GM21717 (cell line): ENCODE measurements around the gene CST3.
"Not testable (repeated sequence)": the region's sequence is repeated elsewhere in the genome, so short reads cannot be mapped to it uniquely, and the experiment has no call there.

Experiments used
- ATAC-seq: cut with Tn5 transposase; IDR thresholded peaks from one replicate; pipeline ENCODE4 v1.9.1; 2021; ENCODE audit warnings: mild to moderate bottlenecking, moderate library complexity; ENCODE audit not compliant: unreplicated experiment

CST3 gene

DNA sequence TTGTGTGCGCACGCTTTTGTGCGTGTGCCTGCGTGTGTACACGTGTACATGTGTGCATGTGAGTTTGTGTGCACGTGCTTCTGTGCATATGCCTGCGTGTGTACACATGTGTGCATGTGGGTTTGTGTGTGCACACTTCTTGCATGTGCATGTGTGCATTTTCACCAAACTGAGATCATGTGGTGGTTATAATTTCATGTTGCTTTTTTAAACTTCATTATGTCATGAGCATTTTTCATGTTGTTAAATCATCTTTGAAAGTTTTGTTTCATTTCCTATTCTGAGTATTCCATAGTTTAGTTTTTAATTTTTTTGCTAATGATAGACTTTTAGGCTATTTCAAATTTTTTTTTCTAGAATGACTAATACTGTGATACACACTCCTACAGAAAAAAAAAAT lies 6.4 kb upstream of the CST3 start:
- ATAC-seq: no peak

DNA sequence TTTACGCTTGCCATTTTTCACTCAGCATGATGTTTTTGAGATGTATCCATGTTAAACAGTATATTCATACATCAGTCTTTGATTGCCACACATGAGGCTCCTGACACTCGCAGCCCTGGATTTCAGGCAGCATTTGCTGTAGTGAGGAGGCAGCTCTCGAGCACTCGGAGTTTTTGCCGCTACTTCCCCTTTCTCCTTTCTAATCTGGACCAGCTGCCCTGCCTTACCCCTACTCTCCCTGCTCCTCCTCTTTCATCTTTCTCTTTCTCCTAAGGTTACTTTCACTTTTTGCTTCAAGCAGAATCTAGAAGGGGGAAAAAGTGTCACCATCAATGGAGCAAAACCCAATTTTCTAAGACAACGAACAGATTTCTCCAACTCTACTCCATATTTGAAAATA lies 5.9 kb upstream of the CST3 start:
- no peak for ATAC-seq

DNA sequence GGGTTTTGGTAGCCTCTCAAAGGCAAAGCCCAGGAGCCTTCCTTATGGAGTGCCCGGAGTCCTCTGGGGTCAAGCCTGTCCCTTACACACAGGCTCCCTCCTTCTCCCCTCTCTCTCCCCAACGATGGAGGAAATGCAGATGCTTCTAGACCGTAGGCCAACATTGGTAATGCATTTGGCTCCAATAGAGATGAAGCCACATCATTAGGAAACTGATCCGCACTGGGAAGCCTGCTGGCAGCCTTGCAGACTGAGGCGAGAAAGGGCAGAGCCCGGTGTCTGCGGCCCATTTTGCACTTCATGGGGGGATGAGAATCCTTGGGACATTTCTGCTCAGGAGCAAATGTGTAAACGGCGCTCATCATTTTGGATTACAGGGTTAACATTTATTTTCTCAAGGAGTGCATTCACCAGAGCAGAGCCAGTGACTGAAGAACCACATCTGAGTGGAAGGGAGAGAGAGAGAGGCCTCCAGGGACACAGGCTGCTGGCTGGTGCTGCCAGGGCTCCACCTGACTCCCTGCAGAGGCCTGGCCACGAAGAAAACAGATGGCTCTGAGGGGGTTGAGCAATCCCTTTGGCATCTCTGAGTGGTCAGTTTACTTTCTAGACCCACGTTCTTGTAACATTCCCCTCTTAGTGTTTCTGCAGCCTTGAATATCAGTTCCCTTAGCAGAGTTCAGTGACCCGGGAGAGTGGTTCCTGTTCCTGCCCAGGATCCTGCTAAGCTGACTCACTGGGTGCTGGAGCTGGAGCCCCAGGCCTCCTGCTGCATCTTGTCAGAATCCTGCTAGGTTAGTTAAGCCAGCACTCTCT lies 4.4 kb upstream of the CST3 start:
- ATAC-seq: no peak

DNA sequence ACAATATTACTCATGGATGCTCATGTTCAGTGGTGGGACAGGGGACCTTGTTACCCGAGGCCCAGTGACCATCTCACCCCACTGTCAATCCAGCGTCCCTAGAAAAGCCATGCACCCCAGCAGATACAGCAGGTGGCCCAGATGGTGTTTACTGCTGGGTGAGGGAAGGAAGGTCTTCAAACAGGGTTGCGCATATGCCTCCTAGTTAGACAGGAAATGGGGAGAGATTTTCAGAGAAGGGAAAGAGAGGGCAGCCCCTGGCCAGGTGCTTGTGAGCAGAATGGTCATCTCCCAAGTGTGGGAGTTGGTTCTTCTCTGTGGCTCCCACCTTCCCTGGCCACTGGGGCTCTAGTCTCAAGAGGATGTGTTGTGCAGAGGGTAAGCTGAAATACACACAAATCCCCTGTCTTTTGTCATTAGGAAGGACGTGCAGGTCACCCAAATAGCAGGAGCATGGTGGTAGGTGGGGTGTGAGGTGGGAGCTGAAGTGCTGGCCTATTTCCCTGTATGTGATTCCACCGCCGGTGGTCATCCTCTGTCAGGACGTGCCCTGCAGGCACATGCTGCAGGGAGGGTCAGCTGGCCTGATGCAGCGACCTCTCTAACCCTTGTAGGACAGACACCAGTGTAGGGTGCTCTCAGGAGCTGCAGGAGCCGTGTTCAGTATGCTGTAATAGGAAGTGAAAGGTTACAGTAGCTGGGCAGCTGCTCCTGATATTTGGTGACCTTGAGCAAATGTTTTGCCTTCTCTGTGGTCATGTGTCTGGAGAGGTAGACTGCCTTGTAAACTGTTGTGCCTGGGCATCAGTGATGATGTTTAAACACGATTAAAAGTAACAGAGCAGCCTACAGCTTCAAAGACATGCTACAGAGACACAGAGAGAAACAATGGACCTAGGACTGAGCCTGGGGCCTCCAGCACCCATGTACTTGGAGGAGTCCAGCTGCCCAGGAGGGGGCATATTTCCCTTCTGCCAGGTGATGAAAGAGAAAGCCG lies 3.2 kb upstream of the CST3 start:
- no peak for ATAC-seq

DNA sequence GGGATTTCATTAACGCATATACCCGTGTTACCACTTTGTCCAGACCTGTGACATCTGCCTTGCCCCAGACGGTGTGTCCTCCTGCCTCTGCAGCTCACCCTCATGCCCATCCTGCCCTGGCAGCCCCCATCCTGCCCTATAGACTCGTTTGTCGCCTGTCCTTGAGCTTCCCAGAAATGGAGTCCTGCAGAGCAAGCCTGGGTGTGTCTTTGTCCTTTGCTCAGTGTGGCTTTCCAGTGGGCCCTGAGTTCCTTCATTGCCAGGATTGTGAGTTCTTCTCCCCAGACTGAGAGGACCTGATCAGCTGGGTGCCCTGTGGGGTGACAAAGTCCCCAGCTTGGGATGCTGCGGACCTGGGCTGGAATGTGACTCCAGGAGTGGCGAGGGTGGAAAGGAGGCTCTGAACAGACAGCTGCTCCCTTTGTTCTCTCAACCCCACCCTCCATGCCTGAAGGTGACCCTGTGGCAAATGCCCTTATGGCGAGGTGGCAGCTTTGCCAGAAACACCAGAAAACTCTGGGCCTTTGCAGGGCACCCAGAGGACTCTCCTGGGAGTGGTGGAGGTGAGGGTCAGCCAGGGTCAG lies 2.4 kb upstream of the CST3 start:
- no peak for ATAC-seq

DNA sequence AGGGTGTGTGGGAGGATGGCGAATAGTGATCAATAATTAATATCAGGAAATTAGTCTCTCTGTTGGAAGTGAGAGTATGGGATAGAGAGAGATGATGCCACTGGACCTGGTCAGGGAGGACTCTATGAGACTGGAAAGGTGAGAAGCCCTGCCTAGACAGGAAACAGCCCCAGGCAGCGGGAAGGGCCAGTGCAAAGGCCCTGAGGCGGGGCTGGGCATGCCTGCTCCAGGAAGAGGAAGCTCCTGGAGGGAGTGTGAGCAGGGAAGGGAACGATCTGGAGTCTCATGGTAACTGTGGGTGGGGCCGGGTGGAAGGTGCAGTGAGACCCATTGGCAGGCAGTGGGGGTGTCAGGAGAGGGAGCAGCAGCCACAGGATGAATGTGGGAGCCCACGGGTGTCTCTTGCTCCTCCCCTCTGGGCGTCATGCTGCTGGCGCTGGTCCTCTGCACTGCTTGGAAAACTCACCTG lies 1.8 kb upstream of the CST3 start:
- ATAC-seq: no peak

DNA sequence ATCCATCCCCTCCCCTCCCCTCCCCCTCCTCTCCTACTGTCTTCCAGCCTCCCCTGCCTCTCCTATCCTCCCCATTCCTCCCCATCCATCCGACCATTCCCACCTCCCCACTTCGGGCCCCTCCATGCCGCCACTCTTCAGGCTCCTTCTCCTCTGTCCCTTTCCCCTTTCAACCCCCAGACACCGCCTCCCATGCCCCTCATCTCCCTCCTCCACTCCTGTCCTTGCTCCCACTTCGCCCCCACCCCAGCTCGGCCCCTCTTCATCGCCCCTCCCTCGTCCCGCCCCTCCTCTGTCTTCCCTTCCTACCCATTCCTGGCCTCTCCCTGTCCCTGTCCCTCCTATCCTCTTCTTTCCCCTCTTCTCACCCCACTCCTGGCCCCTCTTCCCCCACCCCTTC lies 554 bp upstream of the CST3 start:
- ATAC-seq: no peak

DNA sequence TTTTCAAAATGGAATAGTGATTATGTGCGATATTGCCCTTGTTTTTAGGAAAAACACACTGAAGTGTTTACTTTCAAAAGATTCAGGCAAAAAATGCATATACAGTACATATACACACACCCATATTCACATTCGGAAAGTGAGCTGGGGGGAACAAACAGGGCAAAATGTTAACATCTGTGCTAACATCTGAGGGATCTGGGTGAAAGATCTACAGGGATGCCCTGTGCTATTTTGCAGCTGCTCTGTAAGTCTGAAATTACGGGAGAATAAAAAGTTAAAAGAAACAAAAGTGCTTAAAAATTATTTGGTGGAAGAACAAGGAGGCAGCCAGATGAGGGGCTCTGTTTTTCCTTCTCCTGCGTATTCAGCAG lies 860 bp downstream of the CST3 start:
- ATAC-seq: no peak

DNA sequence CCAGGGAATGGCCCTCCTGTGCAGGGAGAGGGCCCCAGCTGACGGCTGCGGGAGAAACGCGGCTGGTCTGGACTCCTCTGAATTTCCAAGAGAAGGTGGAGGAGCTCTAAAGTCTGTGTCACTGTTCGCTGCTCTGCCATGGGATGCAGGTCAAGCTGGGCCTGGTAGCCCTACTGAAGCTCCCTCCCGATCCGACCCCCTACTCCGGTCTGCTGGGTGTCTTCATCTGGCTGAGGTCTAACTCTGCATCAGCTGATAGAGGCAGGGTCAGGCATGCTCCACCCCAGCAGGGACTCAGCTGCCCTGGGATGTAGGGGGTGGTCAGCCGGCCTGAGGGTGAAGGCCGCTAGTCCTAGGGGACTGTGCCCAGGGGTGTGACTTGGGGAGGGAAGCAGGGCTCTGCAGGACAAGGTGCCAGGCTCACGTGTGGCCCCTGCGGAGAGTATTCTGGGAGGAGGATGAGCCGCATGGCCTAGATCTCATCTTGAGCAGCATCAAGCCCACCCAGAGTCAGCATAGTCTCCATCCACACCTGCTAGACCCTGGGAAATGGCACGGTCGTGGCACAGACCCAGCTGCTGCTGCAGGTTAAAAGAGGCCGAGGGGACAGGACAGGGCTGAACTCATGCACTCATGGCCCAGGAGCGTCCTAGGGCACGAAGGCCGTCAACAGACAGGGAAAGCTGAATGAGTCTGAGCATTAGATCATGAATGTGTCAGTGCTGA lies 1.4 kb downstream of the CST3 start:
- ATAC-seq: no peak

DNA sequence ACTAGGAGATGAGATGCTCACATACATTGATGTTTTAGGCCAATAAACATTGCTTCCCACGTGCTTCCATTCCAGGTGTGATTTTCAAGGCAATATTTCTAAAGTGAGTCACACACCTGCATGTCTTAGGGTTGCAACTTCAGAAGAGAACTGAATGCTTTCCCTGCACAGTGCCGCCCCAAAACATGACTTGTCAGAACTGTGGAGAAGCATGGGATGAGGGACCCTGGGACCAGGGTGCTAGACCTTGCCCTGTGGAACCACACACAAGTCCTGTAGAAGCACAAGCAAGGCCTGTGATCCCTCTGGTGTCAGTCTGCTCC lies 2.0 kb downstream of the CST3 start:
- ATAC-seq: not testable (repeated sequence)

DNA sequence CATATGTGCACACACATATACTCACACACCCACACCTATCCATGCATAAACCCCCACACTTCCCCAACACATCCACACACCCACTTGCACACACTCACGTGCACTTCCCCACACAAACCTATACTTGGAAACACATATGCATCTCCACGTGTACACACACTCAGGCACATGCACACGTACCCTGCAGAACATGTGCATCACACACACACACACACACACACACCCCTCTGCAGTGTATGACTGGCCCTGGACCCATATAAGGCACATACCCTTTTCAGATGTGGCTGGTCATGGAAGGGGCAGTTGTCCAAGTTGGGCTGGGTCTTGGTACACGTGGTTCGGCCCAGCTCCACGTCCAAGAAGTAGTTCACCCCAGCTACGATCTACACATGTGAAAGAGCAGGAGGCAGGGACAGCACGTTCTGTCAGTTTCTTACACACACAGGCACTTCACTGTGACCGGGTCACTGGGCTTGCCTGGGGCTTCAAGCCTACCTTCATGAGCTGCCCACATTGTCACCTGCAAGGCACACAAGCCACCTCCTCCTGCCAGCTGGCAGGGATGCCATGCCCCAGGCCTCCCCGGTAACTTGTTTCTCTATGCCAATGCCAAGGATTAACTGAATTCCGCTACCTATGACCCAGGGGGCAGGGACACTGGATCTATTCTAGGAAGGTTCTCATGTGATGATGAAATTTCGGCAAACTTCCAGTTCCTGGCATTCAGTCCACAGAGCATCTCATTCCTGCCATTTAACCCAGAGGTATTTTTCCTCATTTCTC lies 2.6 kb downstream of the CST3 start:
- no peak for ATAC-seq

DNA sequence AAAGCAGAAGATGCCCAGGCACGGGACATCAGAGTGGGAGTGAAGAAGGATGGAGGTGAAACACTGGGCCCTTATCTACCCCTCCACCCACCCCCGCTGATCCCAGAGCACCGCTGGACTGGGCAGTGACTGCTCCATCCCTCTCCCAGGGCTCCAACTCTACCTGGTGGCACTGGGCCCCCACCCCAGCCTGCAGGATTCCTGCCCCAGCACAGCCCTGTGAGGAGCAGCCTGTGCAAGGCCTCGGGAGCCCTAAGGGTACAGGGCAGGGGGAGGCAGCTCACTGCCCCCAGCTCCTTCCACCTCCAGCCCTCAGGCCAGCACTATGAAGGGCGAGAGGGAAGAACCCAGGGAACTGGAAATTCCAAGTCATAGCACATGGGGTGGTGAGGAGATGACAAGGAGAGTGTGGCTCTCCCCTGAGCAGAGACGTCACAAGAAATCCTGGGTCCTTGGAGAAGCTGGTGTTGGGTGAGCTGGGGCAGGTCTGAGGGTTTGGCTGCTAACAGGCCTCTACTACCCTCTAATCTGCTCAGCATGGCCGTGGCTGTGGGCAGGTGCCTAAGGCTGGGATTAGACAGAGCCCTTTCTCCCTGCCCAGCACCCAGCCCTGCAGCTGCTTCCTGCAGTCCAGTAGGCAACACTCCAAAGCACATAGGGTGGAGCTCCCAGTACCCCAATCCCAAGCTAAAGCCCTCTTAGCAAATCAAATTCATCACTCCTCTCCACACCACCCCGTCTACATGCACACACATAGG lies 3.5 kb downstream of the CST3 start:
- ATAC-seq: no peak

DNA sequence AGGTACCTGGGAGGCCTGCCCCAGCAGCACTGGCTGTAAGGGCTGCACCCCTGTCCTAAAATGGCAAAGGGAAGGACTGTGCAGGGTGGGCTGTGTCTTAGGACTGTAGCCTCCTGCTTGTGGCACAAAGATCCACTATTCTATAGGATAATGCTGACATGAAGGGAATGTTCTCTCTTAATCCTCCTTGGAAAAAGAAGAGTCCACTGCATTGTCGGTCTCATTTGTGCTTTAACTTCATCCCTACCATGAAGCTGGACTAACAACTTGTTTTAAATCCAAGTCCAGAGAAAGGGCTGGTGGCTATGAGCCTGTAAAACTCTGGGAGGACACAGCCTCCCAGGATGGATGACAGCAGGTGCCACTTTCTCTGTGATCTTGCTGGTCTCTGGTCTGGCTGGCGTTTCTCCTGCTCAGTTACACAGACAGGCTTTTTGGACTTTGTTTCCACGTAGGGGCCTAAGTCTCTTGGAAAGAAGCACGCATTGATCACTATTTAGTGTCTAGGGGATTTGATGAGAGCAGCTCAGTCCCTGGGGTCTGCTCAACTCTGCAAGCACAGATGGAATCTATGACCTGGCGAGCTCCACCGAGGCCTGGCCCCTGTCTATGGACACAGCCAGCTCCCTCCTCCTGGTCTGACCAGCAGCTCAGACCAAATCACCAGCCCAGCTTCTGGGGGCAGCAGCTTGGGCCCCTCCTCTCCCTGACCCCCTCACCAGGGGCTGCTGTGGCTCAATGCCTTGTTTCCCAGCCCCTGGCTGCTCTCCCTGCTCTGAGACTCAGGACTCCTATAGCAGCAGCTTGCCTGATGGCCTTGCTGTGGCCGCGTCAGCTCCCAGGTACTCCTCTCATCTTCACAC lies 4.8 kb downstream of the CST3 start:
- ATAC-seq: no peak

DNA sequence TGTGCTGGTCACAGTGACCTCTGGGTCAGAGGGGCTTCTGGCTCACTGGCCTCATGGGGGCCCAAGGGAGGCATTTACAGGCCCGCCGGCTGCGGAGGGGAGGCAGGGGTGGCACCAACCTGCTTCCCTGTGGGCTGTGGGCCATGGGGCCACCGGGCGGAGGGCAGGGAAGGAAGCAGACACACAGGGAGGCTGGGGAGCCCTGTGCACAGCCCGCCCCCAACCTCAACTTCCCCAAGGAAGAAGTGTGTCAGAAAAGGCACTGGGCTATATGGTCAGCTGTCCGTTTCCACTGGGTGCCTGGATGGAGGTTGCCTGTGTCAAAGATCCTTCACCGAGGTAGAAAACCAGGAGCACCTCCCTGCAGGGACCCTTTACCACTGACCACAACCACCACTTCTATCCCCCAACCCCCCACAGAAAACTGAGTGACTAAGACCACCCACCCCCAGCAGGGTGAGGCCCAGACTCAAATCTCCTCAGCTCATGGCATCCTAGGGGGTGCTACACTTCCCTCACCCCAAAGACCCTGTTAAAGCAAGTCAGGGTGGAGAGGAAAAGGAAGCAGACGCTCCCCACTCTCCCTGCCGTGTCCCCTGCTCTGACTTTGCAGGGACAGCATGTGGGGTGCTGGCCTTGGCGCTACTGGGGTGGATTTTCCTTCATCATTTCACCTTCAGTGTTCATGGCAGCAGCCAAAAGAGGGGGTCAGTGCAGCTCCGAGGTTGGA lies 5.6 kb downstream of the CST3 start:
- no peak for ATAC-seq

DNA sequence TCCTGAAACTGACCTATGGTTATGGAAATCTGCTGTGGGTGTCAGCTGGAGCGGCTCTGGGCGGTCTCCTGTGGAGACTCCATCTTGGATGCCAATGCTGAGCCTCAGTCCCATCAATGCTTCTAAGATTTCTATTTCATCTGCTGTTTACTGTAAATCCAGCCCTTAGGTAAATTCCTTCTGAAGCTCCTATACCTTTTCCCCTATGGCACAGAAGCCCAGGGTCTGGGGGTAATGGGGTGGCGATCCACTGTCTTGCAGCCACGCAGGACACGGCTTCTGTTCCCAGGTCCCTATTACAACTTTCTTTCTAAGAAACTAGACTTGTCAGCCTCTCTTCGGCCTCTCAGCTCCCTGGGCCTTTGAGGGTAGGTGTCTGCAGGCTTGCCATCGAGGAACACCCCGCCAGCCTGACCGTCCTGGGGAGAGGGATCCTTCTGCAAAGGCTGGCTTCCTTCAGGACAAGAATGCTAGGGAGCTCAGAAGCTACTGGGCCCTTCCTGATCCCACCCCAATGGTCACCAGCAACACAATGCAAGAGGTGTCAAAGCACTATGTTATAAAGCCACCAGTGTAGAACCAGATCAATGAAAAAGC lies 6.4 kb downstream of the CST3 start:
- ATAC-seq: no peak

DNA sequence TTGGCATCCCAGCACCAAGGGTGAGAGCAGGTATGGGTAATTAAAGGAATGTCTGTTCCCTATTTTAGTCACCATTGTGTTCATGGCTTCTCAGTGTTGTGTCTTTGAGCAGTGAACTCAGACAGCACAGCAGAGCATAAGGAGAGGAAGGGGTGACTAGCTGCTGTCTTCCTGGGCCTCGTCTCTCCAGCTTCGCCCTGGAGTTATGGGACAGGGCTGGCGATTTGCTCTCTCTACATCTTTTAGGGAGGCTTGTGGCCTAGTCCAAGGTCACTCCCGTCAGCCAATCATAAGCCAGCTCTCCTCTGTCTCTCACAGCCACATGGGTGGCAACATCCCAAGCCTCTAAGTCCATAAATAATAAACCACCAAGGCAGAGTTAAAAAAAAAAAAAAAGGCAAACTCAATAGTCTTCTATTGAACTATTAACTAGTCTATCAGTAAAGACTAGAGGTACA lies 7.3 kb downstream of the CST3 start:
- ATAC-seq: no peak
